ENCODE measurements around the gene LAS1L.

DNA sequence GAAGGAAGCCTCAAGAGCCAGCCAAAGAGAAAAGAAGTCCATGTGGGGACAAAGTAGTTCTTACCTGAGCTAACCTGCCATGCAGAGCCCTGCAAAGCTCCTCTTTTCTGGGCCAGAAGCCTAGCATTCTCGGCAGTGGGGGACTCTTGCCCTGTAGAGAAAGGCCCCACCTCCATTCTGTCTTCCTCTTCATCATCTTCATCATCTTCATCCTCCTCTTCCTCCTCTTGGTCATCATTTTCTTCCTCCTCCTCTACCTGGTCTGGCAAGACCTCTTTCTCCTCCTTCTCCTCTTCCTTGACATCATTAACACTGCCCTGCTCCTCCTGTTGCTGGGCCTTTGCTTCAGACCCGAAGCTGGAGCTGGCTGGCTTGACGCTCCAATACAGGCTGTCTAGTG lies 16.7 kb downstream of the LAS1L start:
- TF ChIP-seq, protein P1, sequence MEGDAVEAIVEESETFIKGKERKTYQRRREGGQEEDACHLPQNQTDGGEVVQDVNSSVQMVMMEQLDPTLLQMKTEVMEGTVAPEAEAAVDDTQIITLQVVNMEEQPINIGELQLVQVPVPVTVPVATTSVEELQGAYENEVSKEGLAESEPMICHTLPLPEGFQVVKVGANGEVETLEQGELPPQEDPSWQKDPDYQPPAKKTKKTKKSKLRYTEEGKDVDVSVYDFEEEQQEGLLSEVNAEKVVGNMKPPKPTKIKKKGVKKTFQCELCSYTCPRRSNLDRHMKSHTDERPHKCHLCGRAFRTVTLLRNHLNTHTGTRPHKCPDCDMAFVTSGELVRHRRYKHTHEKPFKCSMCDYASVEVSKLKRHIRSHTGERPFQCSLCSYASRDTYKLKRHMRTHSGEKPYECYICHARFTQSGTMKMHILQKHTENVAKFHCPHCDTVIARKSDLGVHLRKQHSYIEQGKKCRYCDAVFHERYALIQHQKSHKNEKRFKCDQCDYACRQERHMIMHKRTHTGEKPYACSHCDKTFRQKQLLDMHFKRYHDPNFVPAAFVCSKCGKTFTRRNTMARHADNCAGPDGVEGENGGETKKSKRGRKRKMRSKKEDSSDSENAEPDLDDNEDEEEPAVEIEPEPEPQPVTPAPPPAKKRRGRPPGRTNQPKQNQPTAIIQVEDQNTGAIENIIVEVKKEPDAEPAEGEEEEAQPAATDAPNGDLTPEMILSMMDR (IDR thresholded peaks at IDR 0.05), result no peak
- no peak for TF ChIP-seq POLR2A (IDR thresholded peaks at IDR 0.05)
